BE2C (cell line): ENCODE measurements around the gene MYOC.
"Not testable (repeated sequence)": the region's sequence is repeated elsewhere in the genome, so short reads cannot be mapped to it uniquely, and the experiment has no call there.

Experiments
- DNase-seq: peaks from one replicate; pipeline ENCODE4 v3.0.0-alpha.2; 2020
- H3K27me3 ChIP-seq: fragments of 250-450 bp; sonication (Bioruptor Pico); 2 replicates; pipeline ENCODE4 v1.5.1; 2020; ENCODE audit warnings: mild to moderate bottlenecking
- H3K36me3 ChIP-seq: fragments of 250-450 bp; sonication (Bioruptor Pico); 2 replicates; pipeline ENCODE4 v1.5.1; 2020; ENCODE audit warnings: mild to moderate bottlenecking
- H3K4me1 ChIP-seq: fragments of 250-450 bp; sonication (Bioruptor Pico); 2 replicates; pipeline ENCODE4 v1.5.1; 2020
- H3K4me3 ChIP-seq: 2 replicates; pipeline ENCODE4 v1.5.1; 2011; ENCODE audit warnings: low read depth, low read length
- H3K9me3 ChIP-seq: fragments of 250-450 bp; sonication (Bioruptor Pico); 2 replicates; pipeline ENCODE4 v1.5.1; 2020
- CTCF ChIP-seq: IDR thresholded peaks from 2 replicates; pipeline ENCODE4 v1.5.1; 2012; ENCODE audit warnings: mild to moderate bottlenecking, low read depth, low read length

MYOC gene

GRCh38 chr1:171600862-171601261 is 51.6 kb downstream of the MYOC start:
- no peak for DNase-seq
- Histone ChIP-seq H3K4me3 (no peak overlapping the region), H3K36me3 (no peaks in the 10 kb centered on the region), H3K4me1 (no peaks in the 10 kb centered on the region), H3K9me3 (no peaks in the 10 kb centered on the region), H3K27me3 (no peaks in the 10 kb centered on the region)
- TF ChIP-seq CTCF = no peak

DNA sequence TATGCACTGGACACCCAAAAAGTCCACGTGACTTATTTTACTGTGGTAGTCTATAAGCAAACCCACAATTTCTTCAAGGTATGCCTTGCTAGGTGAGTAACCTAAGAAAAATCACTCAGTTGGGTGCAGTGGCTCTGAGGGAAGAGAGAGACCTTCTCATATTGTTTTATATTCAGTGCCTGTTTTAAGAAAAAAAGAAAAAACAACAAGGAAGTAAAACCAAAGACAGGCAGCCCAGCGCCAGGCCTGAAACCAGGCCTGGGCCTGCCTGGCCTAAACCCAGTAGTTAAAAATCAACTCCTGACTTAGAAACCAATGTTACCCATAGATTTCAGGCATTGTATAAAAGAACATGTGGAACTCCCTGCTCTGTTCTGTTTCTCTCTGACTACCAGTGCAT is 52.2 kb downstream of the MYOC start:
- not testable (repeated sequence) for H3K9me3 ChIP-seq, H3K4me3 ChIP-seq, H3K4me1 ChIP-seq, DNase-seq, H3K27me3 ChIP-seq, H3K36me3 ChIP-seq

DNA sequence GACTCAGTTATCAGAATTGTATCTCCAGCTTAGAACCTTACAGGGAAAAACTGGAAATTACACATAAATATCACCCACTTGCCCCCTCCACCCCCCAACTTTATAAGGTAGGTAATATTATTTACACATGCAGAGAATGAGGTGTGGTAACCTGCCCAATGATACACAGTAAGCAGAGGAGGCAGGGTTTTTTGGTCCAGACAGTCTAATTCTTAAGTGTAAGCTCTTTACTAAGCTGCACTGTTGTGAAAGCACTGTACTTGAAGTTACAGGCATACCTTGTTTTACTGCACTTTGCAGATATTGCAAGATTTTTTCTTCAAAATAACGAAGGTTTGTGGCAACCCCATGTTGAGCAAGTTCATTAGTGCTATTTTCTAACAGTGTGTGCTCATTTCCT is 55.3 kb downstream of the MYOC start:
- DNase-seq = no peak
- Histone ChIP-seq H3K27me3 (no peaks in the 10 kb centered on the region), H3K4me3 (no peak overlapping the region), H3K4me1 (no peaks in the 10 kb centered on the region), H3K36me3 (peaks cover 19% of the 10 kb centered on the region), H3K9me3 (no peaks in the 10 kb centered on the region)
- TF ChIP-seq CTCF = no peak

GRCh38 chr1:171596705-171597104 is 55.8 kb downstream of the MYOC start:
- Histone ChIP-seq H3K27me3 (no peaks in the 10 kb centered on the region), H3K4me3 (no peak overlapping the region), H3K9me3 (no peaks in the 10 kb centered on the region), H3K4me1 (no peaks in the 10 kb centered on the region), H3K36me3 (peaks cover 24% of the 10 kb centered on the region)
- no peak for DNase-seq
- TF ChIP-seq CTCF = no peak

DNA sequence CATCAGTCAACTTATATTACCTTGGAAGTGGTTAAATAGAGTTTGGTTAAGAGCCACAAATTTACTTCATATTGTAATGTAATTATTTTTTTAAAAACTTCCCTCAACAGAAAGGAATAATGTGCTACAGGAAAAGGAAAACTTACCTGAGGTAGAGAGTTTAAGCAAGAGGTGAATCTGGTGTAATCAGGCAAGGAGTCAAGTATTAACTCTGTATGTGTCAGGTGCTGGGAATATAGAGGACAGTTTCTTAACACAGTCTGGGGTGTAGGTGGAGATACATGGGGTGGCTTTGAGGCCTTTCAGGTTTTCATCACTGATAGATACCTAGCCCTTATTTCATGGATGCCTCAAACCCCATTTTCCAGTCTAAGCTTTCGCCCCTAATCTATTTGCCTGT is 56.4 kb downstream of the MYOC start:
- Histone ChIP-seq H3K4me1 (no peaks in the 10 kb centered on the region), H3K27me3 (no peaks in the 10 kb centered on the region), H3K36me3 (peaks cover 27% of the 10 kb centered on the region), H3K9me3 (no peaks in the 10 kb centered on the region), H3K4me3 (no peak overlapping the region)
- no peak for DNase-seq
- TF ChIP-seq CTCF = no peak

- H3K4me1 ChIP-seq = no peaks in the 10 kb centered on the region
- no peak for DNase-seq
- TF ChIP-seq CTCF = no peak
- peaks cover 33% of the 10 kb centered on the region for H3K36me3 ChIP-seq
- H3K9me3 ChIP-seq = no peaks in the 10 kb centered on the region
- no peak overlapping the region for H3K4me3 ChIP-seq
- no peaks in the 10 kb centered on the region for H3K27me3 ChIP-seq
These were observed 57.2 kb downstream of the MYOC start for GRCh38 chr1:171595324-171595723.

GRCh38 chr1:171590022-171590421 is 62.5 kb downstream of the MYOC start:
- Histone ChIP-seq H3K36me3 (peaks cover 73% of the 10 kb centered on the region), H3K4me3 (no peak overlapping the region)
- no peak for DNase-seq

More at GRCh38 chr1:171590022-171590421, 62.5 kb downstream of the MYOC start:
- no peaks in the 10 kb centered on the region for H3K27me3 ChIP-seq
- no peaks in the 10 kb centered on the region for H3K4me1 ChIP-seq
- no peak for TF ChIP-seq CTCF
- no peaks in the 10 kb centered on the region for H3K9me3 ChIP-seq
